ENCODE measurements around the gene RBM34.
"Not testable (repeated sequence)": the region's sequence is repeated elsewhere in the genome, so short reads cannot be mapped to it uniquely, and the experiment has no call there.

Gene RBM34, protein sequence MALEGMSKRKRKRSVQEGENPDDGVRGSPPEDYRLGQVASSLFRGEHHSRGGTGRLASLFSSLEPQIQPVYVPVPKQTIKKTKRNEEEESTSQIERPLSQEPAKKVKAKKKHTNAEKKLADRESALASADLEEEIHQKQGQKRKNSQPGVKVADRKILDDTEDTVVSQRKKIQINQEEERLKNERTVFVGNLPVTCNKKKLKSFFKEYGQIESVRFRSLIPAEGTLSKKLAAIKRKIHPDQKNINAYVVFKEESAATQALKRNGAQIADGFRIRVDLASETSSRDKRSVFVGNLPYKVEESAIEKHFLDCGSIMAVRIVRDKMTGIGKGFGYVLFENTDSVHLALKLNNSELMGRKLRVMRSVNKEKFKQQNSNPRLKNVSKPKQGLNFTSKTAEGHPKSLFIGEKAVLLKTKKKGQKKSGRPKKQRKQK

DNA sequence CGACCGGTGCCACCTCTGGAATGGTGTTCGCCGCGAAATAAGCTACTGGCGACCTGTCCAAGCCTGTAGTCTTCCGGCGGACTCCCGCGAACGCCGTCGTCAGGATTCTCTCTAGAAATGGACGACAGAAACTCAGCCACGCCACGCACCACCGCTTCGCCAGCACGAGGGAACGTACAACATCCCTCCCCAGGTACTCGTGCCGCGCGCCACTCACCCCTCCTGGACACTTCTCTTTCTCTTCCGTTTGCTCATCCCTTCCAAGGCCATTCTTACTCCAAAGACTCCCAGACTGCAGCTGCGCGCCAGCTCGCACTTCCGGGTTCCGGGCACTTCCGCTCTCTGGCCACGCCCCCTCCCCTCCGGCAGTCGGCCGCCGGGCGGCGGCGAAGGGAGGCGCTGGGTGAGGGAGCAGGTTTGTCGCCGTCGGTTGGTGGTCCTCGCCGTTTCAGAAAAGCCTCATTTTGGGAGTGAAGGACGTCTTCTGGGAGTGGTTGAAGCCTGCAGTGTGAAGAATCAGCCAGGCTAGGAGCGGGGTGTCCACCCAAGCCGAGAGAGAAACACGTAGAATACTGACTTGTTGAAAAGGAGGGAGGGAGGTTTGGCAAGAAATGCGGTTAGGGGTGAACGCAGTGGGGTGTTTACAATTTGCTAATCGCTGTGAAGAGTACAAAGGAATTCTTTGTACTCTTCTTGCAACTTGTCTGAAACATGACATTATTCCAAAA, at the start of gene RBM34:
Gene RBM34, minus strand, starts transcription at position 294 of the 728 bp plus-strand sequence. Its CDS starts 24 bp downstream, at position 270.
- peak; percentile 88 to 94 for DNase-seq (ENCODE audit: low read depth in 1 of 2, low spot score in 1 of 2)
- TF ChIP-seq JUND (IDR thresholded peaks at IDR 0.05; ENCODE audit: low read depth) = no peak
- in situ Hi-C loops (cut with HindIII; ENCODE audit: low pct_unique_long_range_greater_than_20kb, low sequenced_read_pairs) = no loop called here

DNA sequence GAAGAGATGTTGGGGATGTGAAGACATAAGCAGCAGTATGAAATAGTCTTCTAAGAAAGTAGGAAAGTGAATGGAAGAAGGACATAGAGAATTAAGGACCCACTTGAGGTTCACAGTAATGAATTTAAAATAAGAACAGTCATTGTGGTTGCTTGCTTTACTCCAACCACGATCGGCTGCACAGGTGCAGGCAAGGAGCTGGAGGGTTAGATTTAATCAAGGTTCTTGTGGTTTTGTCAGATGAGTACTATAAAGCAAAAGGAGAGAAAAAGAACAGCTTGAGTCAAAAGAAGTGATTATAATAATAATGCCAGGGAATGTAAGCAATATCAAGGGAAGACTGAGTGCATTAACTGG, 46.1 kb upstream of the RBM34 start:
- peak in 1 of 2 experiments; percentile 25 for DNase-seq (ENCODE audit: low read depth in 1 of 2, low spot score in 1 of 2)
- no peak for TF ChIP-seq JUND (IDR thresholded peaks at IDR 0.05; ENCODE audit: low read depth)
- in situ Hi-C loops (cut with HindIII; ENCODE audit: low pct_unique_long_range_greater_than_20kb, low sequenced_read_pairs) = no loop called here

DNA sequence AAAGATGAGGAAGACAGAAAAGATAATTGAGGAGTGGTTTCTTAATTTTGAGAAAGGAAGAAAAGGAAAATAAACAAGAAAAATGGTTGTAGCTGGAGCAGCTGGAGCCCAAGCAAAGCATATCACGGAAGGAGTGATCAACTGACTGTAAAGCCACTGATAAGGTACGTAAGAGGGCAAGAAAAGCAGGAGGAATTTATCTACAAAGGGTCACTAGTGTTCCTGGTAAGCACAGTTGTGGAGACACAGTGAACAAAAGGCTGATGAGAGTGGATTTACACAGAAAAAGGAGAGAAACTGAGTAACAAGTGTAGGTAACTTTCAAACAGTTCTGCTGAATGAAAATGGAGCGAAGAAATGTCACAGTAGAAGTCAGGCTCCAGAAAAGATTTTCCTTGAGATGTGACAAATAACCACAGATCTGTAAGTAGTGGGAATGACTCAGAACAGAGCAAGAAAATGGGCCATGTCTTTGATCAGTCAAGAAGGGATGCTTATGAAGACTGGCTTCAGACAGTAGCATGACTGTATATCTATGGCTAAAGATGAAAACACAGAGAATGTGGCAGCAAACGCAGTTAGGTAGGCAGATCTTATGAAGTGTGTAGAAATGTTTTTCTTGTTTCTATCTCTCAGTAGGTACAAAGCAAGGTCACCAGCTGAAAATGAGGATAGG, 45.6 kb upstream of the RBM34 start:
- in situ Hi-C loops (cut with HindIII; ENCODE audit: low pct_unique_long_range_greater_than_20kb, low sequenced_read_pairs) = no loop called here
- TF ChIP-seq JUND (IDR thresholded peaks at IDR 0.05; ENCODE audit: low read depth) = no peak
- DNase-seq (ENCODE audit: low read depth in 1 of 2, low spot score in 1 of 2) = no peak

DNA sequence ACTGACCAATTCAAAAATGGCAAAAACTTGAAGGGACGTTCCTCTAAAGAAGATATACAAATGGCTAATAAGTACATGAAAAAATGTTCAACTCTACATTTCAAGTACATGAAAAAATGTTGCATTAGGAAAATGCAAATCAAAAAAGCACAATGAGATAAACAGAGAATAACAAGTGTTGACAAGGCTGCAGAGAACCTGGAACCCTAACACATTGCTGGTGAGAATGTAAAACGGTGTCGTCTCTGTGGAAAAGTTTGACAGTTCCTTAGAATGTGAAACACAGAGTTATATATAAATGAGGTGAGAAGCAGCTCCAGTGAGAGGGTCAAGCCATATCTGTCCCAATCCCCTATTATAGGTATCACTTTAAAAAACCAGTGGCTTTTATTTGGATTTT, 44.6 kb upstream of the RBM34 start:
- TF ChIP-seq JUND (IDR thresholded peaks at IDR 0.05; ENCODE audit: low read depth) = no peak
- no peak for DNase-seq (ENCODE audit: low read depth in 1 of 2, low spot score in 1 of 2)
- in situ Hi-C loops (cut with HindIII; ENCODE audit: low pct_unique_long_range_greater_than_20kb, low sequenced_read_pairs) = no loop called here

DNA sequence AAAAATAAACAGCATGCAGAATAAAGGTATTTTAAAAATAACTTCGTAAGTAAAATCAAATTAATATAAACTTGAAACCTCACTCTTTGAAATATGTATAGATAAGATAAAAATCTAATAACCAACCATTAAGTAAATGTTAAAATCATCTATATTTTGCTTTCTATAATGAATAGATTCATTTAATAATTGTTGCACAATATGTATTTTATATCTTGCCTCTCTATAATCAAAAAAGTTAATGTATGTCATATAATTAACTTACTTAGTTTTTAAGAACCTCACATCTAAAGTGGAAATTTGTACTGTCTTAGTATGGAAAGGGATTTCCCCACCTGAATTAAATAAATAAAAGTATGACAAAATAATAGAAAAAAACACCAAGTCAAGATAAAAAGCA, 42.4 kb upstream of the RBM34 start:
- in situ Hi-C loops (cut with HindIII; ENCODE audit: low pct_unique_long_range_greater_than_20kb, low sequenced_read_pairs) = no loop called here
- no peak for DNase-seq (ENCODE audit: low read depth in 1 of 2, low spot score in 1 of 2)
- no peak for TF ChIP-seq JUND (IDR thresholded peaks at IDR 0.05; ENCODE audit: low read depth)

DNA sequence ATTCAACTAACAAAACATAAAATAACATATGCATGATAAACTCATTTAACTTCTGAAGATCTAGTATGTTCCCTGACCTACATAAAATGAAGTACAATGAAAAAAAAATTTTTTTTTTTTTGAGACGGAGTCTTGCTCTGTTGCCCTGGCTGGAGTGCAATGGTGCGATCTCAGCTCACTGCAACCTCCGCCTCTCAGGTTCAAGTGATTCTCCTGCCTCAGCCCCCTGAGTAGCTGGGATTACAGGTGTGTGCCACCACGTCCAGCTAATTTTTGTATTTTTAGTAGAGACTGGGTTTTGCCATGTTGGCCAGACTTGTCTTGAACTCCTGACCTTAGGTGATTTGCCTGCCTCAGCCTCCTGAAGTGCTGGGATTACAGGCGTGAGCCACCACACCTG, 41.4 kb upstream of the RBM34 start:
- DNase-seq (ENCODE audit: low read depth in 1 of 2, low spot score in 1 of 2); in situ Hi-C loops (cut with HindIII; ENCODE audit: low pct_unique_long_range_greater_than_20kb, low sequenced_read_pairs): not testable (repeated sequence)

DNA sequence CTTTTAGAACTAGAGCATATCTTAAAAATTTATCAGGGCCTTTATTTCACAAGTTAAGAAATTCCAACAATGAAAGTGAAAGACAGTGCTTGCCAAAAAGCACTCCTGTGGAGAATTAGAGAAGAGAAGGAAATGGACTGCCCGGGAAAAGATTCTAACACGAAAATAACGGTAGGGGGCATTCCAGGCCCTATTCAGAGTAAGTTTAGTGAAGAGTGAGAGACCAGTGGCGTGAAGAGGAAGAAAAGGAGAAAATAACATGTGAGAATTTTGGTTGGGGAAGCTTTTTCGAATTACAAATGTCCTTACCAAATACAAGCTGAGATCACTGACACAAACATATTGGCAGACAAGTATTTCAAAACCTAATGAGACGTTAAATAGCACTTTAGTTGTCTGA, 38.4 kb upstream of the RBM34 start:
- no peak for TF ChIP-seq JUND (IDR thresholded peaks at IDR 0.05; ENCODE audit: low read depth)
- in situ Hi-C loops (cut with HindIII; ENCODE audit: low pct_unique_long_range_greater_than_20kb, low sequenced_read_pairs) = no loop called here

DNA sequence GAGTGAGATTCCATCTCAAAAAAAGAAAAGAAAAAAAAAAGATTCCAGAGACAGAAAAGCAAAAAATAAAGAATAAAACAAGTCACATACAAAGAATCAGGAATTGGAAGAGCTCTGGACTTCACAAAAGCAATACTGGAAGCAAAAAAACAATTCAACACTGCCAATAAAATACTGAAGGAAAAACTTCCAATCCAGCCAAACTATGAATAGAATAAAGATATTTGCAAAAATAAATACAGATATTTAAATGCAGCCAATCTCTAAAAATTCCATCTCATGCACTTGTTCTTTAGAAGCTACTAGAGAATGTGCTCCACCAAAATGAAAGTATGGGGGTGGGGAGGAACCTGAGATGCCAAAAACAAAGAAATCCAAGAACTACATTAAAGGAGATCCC, 29.4 kb upstream of the RBM34 start:
- no peak for TF ChIP-seq JUND (IDR thresholded peaks at IDR 0.05; ENCODE audit: low read depth)
- in situ Hi-C loops (cut with HindIII; ENCODE audit: low pct_unique_long_range_greater_than_20kb, low sequenced_read_pairs) = no loop called here
- DNase-seq (ENCODE audit: low read depth in 1 of 2, low spot score in 1 of 2) = no peak

More for the DNA sequence above, 38.4 kb upstream of the RBM34 start:
- DNase-seq (ENCODE audit: low read depth in 1 of 2, low spot score in 1 of 2) = no peak

DNA sequence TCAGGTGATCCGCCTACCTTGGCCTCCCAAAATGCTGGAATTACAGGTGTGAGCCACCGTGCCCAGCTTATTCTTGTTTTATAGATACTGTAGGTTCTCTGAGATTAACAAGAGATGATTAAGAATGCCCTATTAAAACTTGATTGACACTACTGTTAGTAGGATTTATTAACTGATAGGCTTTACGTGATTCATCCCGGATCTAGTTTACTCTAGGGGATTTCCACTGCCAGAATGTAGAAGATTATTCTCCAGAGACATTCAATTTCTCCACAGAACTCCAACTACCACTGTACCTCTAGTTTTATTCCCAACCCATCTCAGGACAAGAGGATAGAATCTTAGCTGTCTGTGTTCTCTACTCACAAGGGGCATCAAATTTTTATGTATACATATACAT, 26.3 kb upstream of the RBM34 start:
- no peak for DNase-seq (ENCODE audit: low read depth in 1 of 2, low spot score in 1 of 2)
- TF ChIP-seq JUND (IDR thresholded peaks at IDR 0.05; ENCODE audit: low read depth) = no peak
- in situ Hi-C loops (cut with HindIII; ENCODE audit: low pct_unique_long_range_greater_than_20kb, low sequenced_read_pairs) = no loop called here

DNA sequence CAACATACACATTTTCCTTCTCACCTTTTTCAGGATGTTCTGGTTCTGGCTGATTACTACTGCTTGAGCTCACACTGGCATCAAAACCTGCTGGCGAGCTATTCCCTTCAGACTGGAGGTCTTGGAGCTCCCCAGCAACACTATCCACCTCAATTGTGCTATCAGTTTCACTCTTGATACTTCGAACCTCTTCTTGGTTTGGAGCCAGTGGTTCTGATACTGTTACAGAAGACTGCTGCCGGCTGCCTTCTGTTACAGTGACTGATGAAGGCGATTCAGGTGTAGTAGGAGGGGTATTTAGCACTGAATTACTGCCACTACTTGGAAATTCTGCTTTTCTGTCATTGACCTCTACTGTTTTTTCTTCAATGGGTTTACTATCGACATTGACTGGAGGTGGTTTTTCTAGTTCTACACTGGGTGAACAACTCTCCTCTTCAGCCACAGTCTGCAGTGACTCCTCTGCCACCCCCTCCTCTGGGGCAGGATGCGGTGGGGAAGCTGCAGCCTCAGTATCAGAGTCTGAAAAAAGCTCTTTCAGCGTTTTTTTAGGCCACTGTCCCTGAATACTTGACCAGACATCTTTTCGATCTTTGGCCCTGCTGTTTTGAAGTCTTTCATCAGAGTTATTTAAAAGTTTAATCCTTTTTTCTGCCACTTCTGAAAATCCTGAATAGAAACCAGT, 20.7 kb upstream of the RBM34 start:
- DNase-seq (ENCODE audit: low read depth in 1 of 2, low spot score in 1 of 2) = no peak
- no peak for TF ChIP-seq JUND (IDR thresholded peaks at IDR 0.05; ENCODE audit: low read depth)
- in situ Hi-C loops (cut with HindIII; ENCODE audit: low pct_unique_long_range_greater_than_20kb, low sequenced_read_pairs) = no loop called here

DNA sequence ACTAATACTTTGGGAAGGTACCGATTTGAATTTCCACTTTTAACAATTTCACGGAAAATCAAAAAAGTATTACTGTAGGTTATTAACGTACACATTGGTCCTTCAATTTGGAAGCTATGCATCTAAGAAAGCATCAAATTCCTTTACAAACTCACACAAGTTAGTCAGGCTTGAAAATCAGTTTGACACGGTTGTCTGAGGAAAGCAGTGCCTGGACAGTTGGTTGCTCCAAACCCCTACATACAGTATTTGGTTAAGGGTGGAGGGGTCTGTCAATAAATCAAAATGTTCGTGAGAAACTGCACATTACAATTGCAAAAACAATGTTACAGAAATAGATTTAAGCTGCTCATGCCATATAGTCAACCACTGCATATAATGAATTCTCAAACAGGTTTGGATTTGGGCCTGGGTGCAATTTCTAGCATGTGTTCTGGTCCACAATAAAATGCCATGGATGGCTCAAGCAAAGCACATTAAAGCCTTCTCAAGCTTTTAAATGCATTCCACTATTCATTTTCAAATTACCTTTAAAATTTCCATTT, 19.9 kb upstream of the RBM34 start:
- TF ChIP-seq JUND (IDR thresholded peaks at IDR 0.05; ENCODE audit: low read depth) = no peak
- no peak for DNase-seq (ENCODE audit: low read depth in 1 of 2, low spot score in 1 of 2)

DNA sequence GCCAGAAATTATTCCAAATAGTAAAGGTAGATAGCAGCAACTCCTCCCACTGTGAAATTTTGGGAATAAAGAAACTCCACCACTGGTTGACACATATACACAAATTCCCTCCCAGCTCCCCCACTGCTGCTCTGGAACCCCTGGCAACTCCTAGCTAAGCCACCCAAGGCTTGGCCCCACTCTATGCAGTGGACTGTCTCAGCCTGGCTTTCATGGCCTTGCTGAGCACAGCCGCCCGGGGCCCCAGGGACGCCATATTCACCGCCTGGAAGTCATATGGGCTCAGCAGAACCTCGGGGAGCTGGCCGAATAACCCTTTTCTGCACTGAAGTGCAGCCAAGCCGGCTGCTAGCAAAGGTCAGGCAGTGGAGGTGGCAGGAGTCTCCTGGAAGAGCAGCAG, 15.4 kb upstream of the RBM34 start:
- TF ChIP-seq JUND (IDR thresholded peaks at IDR 0.05; ENCODE audit: low read depth) = no peak
- in situ Hi-C loops (cut with HindIII; ENCODE audit: low pct_unique_long_range_greater_than_20kb, low sequenced_read_pairs) = no loop called here
- DNase-seq (ENCODE audit: low read depth in 1 of 2, low spot score in 1 of 2) = no peak

More for the DNA sequence above, 19.9 kb upstream of the RBM34 start:
- in situ Hi-C loops (cut with HindIII; ENCODE audit: low pct_unique_long_range_greater_than_20kb, low sequenced_read_pairs) = no loop called here
